ENCODE results near the gene GIN1.

- TF ChIP-seq CTCF (IDR thresholded peaks at IDR 0.05; ENCODE audit: low read depth, low read length, poor library complexity, severe bottlenecking) (no peak), EZH2phosphoT487 (IDR thresholded peaks at IDR 0.05; ENCODE audit: borderline replicate concordance, low read length) (no peak)
Measured at GRCh38 chr5:103057208-103058130, 62.5 kb downstream of the GIN1 start.

Measured in DOHH2 (cell line).